Large intestine (tissue), 3 donors: ENCODE data around the gene ALAD. TPM values are rescaled to one million over a fixed set of nuclear protein-coding genes. Genes with fewer than 3 reads are reported as not detected.
A peak's percentile ranks its signal among the peaks of the same experiment; 100 is the strongest.

ENCODE experiments used
- DNase-seq, 2 donors: peaks; one replicate each; pipeline versions ENCODE4 v3.0.0 to v3.0.0-alpha.2; 2013
- H3K27ac ChIP-seq: one replicate; pipeline ENCODE4 v1.5.1; 2013; ENCODE audit warnings: low read length
- H3K27me3 ChIP-seq: 2 replicates; pipeline ENCODE4 v1.6.1; 2013; ENCODE audit warnings: low read length; ENCODE audit not compliant: control insufficient read depth, insufficient read depth
- H3K36me3 ChIP-seq: 2 replicates; pipeline ENCODE4 v1.6.1; 2013; ENCODE audit warnings: low read length; ENCODE audit not compliant: control insufficient read depth, insufficient read depth
- H3K4me1 ChIP-seq: one replicate; pipeline ENCODE4 v1.6.1; 2013; ENCODE audit warnings: low read length; ENCODE audit not compliant: control insufficient read depth, insufficient read depth
- H3K4me3 ChIP-seq: one replicate; pipeline ENCODE4 v1.5.1; 2013; ENCODE audit warnings: low read length
- H3K9me3 ChIP-seq: one replicate; pipeline ENCODE4 v1.6.1; 2013; ENCODE audit warnings: mild to moderate bottlenecking, low read depth, low read length, moderate library complexity; ENCODE audit not compliant: control insufficient read depth
- WGBS: methylation state at CpG from one replicate; pipeline ENCODE4 v1.1.5; 2013; ENCODE audit warnings: low lambda C conversion rate; ENCODE audit not compliant: insufficient coverage; 5-methylcytosine and 5-hydroxymethylcytosine counted together
- polyA plus RNA-seq: library from polyadenylated mRNA; unstranded; fragments of 120-200 nt; gene quantifications from one replicate; pipeline ENCODE4 v1.2.1, GENCODE V29; 2013

The ALAD gene
- polyA plus RNA-seq, 1 donor: 48.8 TPM

DNA sequence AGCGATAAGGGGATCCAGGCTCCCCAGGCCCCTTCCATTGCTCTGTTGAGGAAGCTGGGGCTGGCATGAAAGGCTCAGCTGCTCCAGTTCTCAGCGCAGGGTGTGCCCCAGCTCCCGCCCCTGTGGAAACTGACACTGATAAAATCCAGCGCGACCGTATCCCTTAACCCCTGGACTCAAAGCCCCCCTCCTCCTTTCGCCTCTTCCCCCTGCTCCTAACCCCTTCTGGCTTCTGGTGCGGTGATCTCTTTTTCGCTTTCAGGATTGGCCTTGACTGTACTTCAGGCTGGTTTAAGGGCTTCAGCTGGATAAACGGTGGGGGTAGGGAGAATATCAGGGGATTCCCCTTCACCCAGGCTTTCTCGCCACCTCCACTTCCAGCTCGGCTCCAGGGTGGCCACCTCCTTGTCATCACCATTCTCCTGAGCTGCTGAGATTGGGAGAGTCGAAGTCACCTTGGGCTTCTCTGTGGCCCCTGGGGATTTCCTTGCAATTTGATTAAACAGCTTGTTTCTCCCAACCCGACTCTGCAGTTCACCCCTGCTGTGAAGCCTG, 50.9 kb downstream of the ALAD start:
- H3K4me1 ChIP-seq: peaks cover 23% of the 10 kb centered on the region
- no CpG with 5 or more reads among the region's 14 CpGs for WGBS
- H3K36me3 ChIP-seq: no peaks in the 10 kb centered on the region
- peak in 1 of 2 donors; percentile 44 for DNase-seq
- H3K27me3 ChIP-seq: peaks cover 21% of the 10 kb centered on the region
- peak overlapping the region; percentile 49 for H3K4me3 ChIP-seq
- no peaks in the 10 kb centered on the region for H3K9me3 ChIP-seq
- H3K27ac ChIP-seq: no peak overlapping the region

DNA sequence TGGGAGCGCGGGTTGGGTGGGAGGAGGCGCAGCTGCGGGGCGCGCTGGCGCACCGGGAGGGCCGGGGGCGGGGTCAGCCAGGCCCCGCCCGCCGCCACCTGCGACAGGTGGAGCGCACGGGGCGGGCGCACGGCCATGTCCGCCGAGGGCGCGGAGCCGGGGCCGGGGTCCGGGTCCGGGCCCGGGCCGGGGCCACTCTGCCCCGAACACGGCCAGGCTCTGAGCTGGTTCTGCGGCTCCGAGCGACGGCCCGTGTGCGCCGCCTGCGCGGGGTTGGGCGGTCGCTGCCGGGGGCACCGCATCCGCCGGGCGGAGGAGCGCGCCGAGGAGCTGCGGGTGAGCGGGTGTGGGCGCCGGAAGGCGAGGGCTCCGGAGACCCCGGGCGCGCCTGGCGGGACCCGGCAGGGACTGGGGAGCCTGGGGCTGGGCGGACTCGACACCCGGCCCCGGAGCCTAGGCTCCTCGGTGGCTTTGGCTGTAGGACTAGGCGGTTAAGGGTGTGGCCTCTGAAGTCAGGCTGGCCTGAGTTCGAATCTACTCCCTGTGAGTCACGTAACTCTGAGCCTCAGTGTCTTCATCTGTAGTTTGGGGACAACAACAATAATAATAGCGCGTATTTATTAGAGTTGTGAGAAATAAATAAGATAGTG, 51.5 kb downstream of the ALAD start, which contains the start of gene BSPRY:
Gene BSPRY, plus strand, starts transcription at position 97 of the 650 bp plus-strand sequence. Its CDS starts 39 bp downstream, at position 136.
- Histone ChIP-seq H3K4me3 (peak within 1 kb of the TSS; percentile 49), H3K27me3 (peaks cover 21% of the 10 kb centered on the region), H3K9me3 (no peaks in the 10 kb centered on the region), H3K4me1 (peaks cover 26% of the 10 kb centered on the region), H3K36me3 (no peaks in the 10 kb centered on the region), H3K27ac (no peak within 1 kb of the TSS)
- DNase-seq: peak in 1 of 2 donors; percentile 72
- WGBS: no CpG with 5 or more reads among the region's 71 CpGs

DNA sequence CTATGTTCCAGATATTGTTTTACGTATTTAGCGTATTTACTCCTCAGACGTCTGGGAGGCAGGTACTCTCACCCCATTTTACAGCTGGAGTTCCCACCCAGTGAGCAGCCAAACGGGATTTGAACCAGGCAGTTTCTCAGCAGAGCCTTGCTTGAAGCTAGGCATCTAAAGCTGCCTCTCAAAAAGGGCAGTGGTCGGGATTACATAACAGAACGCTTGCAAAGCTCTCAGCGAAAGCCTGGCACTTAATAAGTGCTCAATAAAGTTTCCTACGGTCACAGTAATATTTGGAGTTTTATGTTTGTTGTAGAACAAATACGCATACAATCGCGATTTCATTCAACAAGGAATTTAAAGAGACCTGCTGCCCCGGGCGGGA, 52.0 kb downstream of the ALAD start:
- Histone ChIP-seq H3K27ac (no peak overlapping the region), H3K4me1 (peaks cover 26% of the 10 kb centered on the region), H3K36me3 (no peaks in the 10 kb centered on the region), H3K4me3 (peak overlapping the region; percentile 28), H3K9me3 (no peaks in the 10 kb centered on the region), H3K27me3 (peaks cover 21% of the 10 kb centered on the region)
- no peak for DNase-seq
- no CpG with 5 or more reads among the region's 13 CpGs for WGBS

DNA sequence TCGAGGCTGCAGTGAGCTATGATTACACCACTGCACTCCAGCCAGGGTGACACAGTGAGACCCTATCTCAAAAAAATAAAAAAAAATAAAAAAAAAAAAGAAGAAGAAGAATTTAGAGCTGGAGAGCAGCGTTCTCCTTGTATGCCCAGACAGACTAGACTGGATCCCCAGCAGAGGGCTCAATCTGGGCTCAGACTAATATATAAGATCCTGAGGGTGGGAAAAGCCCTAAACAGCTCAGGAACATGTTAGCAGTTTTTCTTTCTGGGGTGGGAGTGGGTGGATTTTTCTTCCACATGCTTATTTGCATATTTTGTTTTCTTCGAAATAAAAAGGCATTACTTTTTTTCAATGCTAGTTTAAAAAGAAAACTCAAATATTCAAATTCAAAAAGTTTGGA, 52.6 kb downstream of the ALAD start:
- H3K36me3 ChIP-seq: no peaks in the 10 kb centered on the region
- H3K4me3 ChIP-seq: no peak overlapping the region
- H3K27me3 ChIP-seq: peaks cover 21% of the 10 kb centered on the region
- WGBS: 100% methylated on average over 2 of the region's 3 CpGs
- no peak overlapping the region for H3K27ac ChIP-seq
- H3K4me1 ChIP-seq: peaks cover 29% of the 10 kb centered on the region
- DNase-seq: no peak
- no peaks in the 10 kb centered on the region for H3K9me3 ChIP-seq

DNA sequence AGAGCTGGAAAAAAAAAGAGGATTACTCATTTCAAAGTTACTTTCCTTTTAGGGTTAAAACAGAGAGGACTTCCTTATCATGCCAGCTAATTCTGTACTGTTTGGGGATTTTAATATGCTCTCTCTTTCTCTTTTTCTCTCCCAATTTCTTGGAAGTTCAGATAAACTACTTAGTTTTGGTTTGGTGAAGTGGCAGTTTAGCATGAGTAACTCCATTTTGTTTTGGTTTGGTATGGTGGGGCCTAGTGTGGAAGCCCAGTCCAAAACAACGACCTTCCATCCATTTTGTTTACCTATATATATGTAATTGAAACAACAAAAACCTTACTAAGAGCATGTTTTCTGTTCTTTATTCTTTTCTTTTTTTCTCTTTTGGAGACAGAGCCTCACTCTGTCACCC, 55.4 kb downstream of the ALAD start:
- Histone ChIP-seq H3K4me1 (peaks cover 29% of the 10 kb centered on the region), H3K36me3 (no peaks in the 10 kb centered on the region), H3K9me3 (no peaks in the 10 kb centered on the region), H3K27ac (no peak overlapping the region), H3K4me3 (no peak overlapping the region), H3K27me3 (peaks cover 13% of the 10 kb centered on the region)
- DNase-seq: no peak
- 80% methylated on average over 1 of the region's 1 CpG for WGBS

DNA sequence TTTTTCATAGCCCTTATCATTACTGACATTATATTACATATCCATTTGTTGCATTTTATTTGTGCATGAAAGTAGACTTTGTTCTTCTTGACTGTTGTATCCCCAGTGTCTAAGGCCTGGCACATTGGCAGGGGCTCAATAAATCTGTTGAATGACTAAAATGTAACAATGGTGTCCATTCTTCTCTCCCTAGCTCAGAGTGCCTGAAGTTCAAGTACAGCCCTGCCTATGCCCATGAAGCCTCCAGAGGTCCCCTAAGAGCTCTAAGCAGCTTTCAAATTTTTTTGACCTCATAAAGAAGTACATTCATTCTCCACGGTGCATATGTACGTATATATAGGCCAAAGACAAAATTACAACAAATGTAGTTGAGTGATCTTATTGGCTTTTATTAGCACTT, 55.9 kb downstream of the ALAD start:
- peak in 1 of 2 donors; percentile 50 for DNase-seq
- H3K9me3 ChIP-seq: no peaks in the 10 kb centered on the region
- H3K27ac ChIP-seq: no peak overlapping the region
- H3K36me3 ChIP-seq: no peaks in the 10 kb centered on the region
- 40% methylated on average over 1 of the region's 2 CpGs for WGBS
- H3K4me1 ChIP-seq: peaks cover 26% of the 10 kb centered on the region
- no peak overlapping the region for H3K4me3 ChIP-seq
- peaks cover 9% of the 10 kb centered on the region for H3K27me3 ChIP-seq

DNA sequence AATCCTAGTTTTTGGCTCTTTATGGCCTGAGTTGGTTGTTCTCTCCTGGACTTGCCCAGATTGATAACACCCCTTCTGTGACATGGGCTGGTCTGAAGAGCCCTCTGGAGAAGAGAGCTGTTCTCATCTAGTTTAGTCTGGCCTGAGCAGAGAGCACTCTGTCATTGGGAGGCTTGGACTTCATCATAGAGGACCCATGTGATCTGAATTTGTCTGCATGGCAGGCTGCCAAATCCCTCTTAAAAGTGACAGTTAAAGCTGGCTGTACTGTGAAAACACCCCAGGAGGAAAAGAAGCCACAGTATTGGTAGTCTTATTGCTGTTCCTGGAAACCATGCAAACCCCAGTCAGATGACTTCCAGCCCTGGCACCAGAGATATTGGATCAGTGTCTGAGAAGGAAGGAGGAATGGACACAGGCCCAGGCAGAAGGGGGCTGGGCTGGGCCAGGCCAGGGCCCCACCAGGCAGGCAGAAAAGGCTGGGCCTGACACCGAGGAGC, 57.3 kb downstream of the ALAD start:
- no peaks in the 10 kb centered on the region for H3K36me3 ChIP-seq
- H3K4me3 ChIP-seq: no peak overlapping the region
- H3K4me1 ChIP-seq: peaks cover 24% of the 10 kb centered on the region
- no CpG with 5 or more reads among the region's 1 CpG for WGBS
- no peaks in the 10 kb centered on the region for H3K9me3 ChIP-seq
- DNase-seq: peak in 1 of 2 donors; percentile 71
- H3K27ac ChIP-seq: no peak overlapping the region
- H3K27me3 ChIP-seq: peaks cover under 1% of the 10 kb centered on the region

DNA sequence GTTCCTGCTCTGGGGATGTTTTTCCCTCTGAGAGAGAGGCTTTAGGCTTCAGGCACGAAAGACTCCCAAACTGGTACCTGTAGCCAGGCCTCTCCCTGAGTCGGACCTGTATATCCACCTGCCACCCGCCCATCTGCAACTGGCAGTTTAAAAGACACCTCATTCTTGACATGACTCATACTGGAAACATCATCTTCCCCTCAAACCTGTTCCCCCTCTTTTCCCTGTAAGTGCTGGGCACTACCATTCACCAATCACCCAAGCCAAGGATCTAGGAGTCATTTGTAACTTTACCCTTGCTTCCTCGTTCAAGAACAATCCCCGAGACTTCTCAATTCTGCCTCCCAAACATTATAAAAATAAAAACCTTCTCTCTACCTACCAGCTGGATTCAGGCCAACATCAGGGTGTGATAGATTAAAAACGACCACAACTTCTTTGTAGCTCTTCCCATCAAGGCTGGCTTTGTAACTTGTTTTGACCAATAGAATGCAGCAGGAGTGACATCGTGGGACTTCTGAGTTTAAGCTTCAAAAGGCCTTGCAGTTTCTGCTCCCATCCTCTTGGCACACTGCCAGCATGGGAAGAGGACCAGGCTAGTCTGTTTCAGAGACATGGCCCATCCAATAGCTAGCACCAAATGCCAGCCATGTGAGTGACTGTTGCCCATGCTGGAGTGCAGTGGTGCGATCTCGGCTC, 59.2 kb downstream of the ALAD start:
- no peak overlapping the region for H3K4me3 ChIP-seq
- DNase-seq: no peak
- peaks cover 14% of the 10 kb centered on the region for H3K4me1 ChIP-seq
- no peaks in the 10 kb centered on the region for H3K36me3 ChIP-seq
- H3K27me3 ChIP-seq: no peaks in the 10 kb centered on the region
- 75% methylated on average over 2 of the region's 9 CpGs for WGBS
- H3K27ac ChIP-seq: no peak overlapping the region
- H3K9me3 ChIP-seq: no peaks in the 10 kb centered on the region

DNA sequence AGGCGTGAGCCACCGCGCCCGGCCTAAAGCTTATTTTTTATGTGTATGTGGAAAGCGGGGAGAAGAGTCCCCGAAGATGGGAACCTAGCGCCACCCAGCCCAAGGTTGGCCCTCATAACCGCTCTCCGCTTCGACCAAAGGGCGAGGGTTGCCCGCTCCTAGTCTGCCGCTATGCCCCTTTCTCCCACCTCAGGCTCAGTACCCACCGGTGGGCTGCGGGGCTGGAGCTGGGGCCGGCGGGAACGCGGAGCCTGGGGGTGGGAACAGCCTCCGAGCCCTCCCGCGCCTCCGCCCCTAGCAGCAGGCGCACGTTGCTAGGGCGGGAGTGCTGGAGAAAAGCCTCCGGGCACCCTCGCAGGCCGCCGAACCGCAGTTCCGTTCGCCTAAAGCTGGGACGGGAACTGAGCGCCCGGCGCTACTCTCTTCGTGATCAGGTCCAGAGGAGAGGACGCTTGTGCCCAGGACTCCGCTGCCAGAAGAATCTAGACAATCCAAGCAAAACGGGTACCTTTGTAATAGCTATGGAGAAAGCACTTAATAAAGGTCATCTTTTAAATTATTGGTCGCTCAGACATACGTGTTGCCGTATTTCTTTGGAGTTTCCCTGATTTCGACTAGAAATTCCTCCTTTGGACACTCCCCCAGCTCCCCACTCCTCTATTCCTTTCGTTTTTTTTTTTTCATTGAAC, 60.9 kb downstream of the ALAD start, which contains the start of gene WDR31:
Gene WDR31, minus strand, starts transcription at position 265 of the 689 bp plus-strand sequence. CDS start 8,253 bp downstream, outside the sequence.
- H3K36me3 ChIP-seq: no peaks in the 10 kb centered on the region
- 0% methylated on average over 1 of the region's 46 CpGs for WGBS
- DNase-seq: peak; percentile 81 to 94
- peaks cover 11% of the 10 kb centered on the region for H3K4me1 ChIP-seq
- H3K27ac ChIP-seq: peak within 1 kb of the TSS; percentile 74
- H3K27me3 ChIP-seq: no peaks in the 10 kb centered on the region
- H3K9me3 ChIP-seq: no peaks in the 10 kb centered on the region
- peak within 1 kb of the TSS; percentile 91 for H3K4me3 ChIP-seq

DNA sequence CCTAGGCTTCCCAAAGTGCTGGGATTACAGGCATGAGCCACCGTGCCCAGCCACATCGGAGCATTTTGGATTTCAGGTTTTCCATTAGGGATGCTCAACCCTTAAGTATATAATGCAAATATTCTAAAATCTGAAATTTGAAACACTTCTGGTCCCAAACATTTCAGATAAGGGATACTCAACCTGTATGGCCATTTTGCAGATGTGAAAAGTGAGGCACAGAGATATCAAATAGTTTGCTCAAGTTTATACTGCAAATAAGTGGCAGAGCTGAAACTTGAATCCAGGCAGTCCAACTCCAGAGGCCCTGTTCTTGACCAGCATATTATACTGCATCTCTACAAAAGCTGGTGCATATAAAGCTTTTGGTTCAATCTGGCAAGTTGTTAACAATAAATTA, 63.4 kb downstream of the ALAD start:
- Histone ChIP-seq H3K9me3 (no peaks in the 10 kb centered on the region), H3K36me3 (no peaks in the 10 kb centered on the region), H3K27ac (no peak overlapping the region), H3K4me3 (no peak overlapping the region), H3K4me1 (peaks cover 6% of the 10 kb centered on the region), H3K27me3 (no peaks in the 10 kb centered on the region)
- DNase-seq: no peak
- WGBS: no CpG with 5 or more reads among the region's 2 CpGs
